HepG2 (cell line): ENCODE data around the gene GPN2. TPM values are rescaled to one million over a fixed set of nuclear protein-coding genes. Genes with fewer than 3 reads are reported as not detected.

Source experiments
- CHD4 ChIP-seq: fragments of 200-600 bp; sonication (generic); IDR thresholded peaks from 2 replicates; pipeline ENCODE4 v1.7.0; 2017; ENCODE audit warnings: mild to moderate bottlenecking, low read length, borderline replicate concordance
- FIP1L1 ChIP-seq: fragments of 200-400 bp; formaldehyde crosslinking; IDR thresholded peaks from 2 replicates; pipeline ENCODE4 v1.6.1; 2018; ENCODE audit warnings: low read depth, mild to moderate bottlenecking, low read length, moderate library complexity, borderline replicate concordance; ENCODE audit not compliant: insufficient read depth
- FOXP4 ChIP-seq: sonication (generic); formaldehyde crosslinking; IDR thresholded peaks from 2 replicates; pipeline ENCODE4 v1.4.0; 2020; ENCODE audit warnings: missing genetic modification reagents
- GTF2F1 ChIP-seq: fragments of 150-350 bp; IDR thresholded peaks from 2 replicates; pipeline ENCODE4 v1.6.1; 2014; ENCODE audit warnings: low read length
- MZF1 ChIP-seq: sonication (generic); formaldehyde crosslinking; IDR thresholded peaks from 2 replicates; pipeline ENCODE4 v1.8.1; 2023; ENCODE audit warnings: mild to moderate bottlenecking, missing genetic modification reagents, borderline replicate concordance
- PAWR ChIP-seq: sonication (generic); formaldehyde crosslinking; IDR thresholded peaks from 2 replicates; pipeline ENCODE4 v1.4.0; 2020; ENCODE audit warnings: missing genetic modification reagents, mild to moderate bottlenecking, borderline replicate concordance
- STAT6 ChIP-seq: sonication (generic); formaldehyde crosslinking; IDR thresholded peaks from 2 replicates; pipeline ENCODE4 v1.4.0; 2020; ENCODE audit warnings: missing genetic modification reagents, mild to moderate bottlenecking, borderline replicate concordance
- ZNF572 ChIP-seq: sonication (generic); formaldehyde crosslinking; IDR thresholded peaks from 2 replicates; pipeline ENCODE4 v1.5.1; 2020; ENCODE audit warnings: mild to moderate bottlenecking, missing genetic modification reagents
- ZNF720 ChIP-seq: sonication (generic); formaldehyde crosslinking; IDR thresholded peaks from 2 replicates; pipeline ENCODE4 v1.4.0; 2020; ENCODE audit warnings: missing genetic modification reagents
- ZNF781 ChIP-seq: sonication (generic); formaldehyde crosslinking; IDR thresholded peaks from 2 replicates; pipeline ENCODE4 v1.5.1; 2020; ENCODE audit warnings: borderline replicate concordance, mild to moderate bottlenecking, missing genetic modification reagents; ENCODE audit errors: not compliant biosample characterization
- ZZZ3 ChIP-seq: sonication (generic); formaldehyde crosslinking; IDR thresholded peaks from 2 replicates; pipeline ENCODE4 v1.4.0; 2020; ENCODE audit warnings: missing genetic modification reagents, mild to moderate bottlenecking, borderline replicate concordance
- polyA plus RNA-seq, 8 experiments: library from polyadenylated mRNA; depleted of rRNA in 3 of 8; stranded (reverse) in 7 of 8; unstranded in 1 of 8; fragments of >200 nt; fragmentation: Illumina TruSeq in 4 of 8; extraction: Trizol in 4 of 8; gene quantifications; 2 replicates each; pipeline versions ENCODE4 v1.2.1 to v1.2.3, GENCODE V29; 2011 to 2016; ENCODE audit warnings: low read depth in 4 of 8, missing spikeins in 1 of 8, mixed read lengths in 1 of 8; ENCODE audit not compliant: insufficient read depth in 1 of 8
- total RNA-seq, 5 experiments: library from RNA; depleted of rRNA; stranded (reverse); fragments of >200 nt; fragmentation: Illumina TruSeq; extraction: Trizol; gene quantifications; 2 replicates each; pipeline ENCODE4 v1.2.3, GENCODE V29; 2016; ENCODE audit warnings: low read depth in 1 of 5
- TF ChIP-seq, protein P1 (sequence below): sonication (generic); formaldehyde crosslinking; IDR thresholded peaks from 2 replicates; pipeline ENCODE4 v1.5.0; 2020; ENCODE audit warnings: mild to moderate bottlenecking, missing genetic modification reagents
- TF ChIP-seq, protein P2 (sequence below): sonication (generic); formaldehyde crosslinking; IDR thresholded peaks from 2 replicates; pipeline ENCODE4 v1.5.1; 2020; ENCODE audit warnings: missing genetic modification reagents, mild to moderate bottlenecking, borderline replicate concordance
- TF ChIP-seq, protein P3 (sequence below): sonication (generic); formaldehyde crosslinking; IDR thresholded peaks from 2 replicates; pipeline ENCODE4 v1.5.0; 2020; ENCODE audit warnings: missing genetic modification reagents, mild to moderate bottlenecking, borderline replicate concordance
- TF ChIP-seq, protein P4 (sequence below): sonication (generic); formaldehyde crosslinking; IDR thresholded peaks from 2 replicates; pipeline ENCODE4 v1.4.0; 2020; ENCODE audit warnings: mild to moderate bottlenecking, missing genetic modification reagents, borderline replicate concordance

Gene GPN2
- total and polyA plus RNA-seq, 2 of the 13 experiments (the other 11 are each of a cell fraction or from before 2014, with no cell fraction given) = 19.3 to 38.9 TPM

DNA sequence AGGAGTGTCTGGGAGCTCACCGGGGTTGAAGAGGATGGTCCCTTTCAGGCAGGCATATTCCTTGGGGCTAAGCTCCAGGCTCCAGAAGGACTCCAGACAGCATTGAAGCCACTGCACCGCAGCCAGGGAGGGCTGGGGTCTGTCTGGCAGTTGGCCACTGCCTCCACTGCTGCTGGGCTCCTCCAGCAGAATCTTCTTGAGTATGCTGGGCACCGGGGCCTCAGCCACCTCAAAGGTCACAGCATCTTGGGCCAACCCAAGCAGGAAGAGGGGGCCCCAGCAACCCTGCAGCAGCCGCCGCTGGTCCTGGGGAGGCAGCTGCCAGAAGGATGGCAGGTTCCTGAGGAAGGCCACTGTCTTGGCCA, 23.3 kb upstream of the GPN2 start (continued):
- TF ChIP-seq, protein P1, sequence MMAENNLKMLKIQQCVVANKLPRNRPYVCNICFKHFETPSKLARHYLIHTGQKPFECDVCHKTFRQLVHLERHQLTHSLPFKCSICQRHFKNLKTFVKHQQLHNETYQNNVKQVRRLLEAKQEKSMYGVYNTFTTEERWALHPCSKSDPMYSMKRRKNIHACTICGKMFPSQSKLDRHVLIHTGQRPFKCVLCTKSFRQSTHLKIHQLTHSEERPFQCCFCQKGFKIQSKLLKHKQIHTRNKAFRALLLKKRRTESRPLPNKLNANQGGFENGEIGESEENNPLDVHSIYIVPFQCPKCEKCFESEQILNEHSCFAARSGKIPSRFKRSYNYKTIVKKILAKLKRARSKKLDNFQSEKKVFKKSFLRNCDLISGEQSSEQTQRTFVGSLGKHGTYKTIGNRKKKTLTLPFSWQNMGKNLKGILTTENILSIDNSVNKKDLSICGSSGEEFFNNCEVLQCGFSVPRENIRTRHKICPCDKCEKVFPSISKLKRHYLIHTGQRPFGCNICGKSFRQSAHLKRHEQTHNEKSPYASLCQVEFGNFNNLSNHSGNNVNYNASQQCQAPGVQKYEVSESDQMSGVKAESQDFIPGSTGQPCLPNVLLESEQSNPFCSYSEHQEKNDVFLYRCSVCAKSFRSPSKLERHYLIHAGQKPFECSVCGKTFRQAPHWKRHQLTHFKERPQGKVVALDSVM (CRISPR knock-in tag) = no peak
- TF ChIP-seq ZNF781 (CRISPR knock-in tag) (no peak), FOXP4 (CRISPR knock-in tag) (no peak), MZF1 (CRISPR knock-in tag) (no peak), GTF2F1 (no peak), PAWR (CRISPR knock-in tag) (no peak), STAT6 (CRISPR knock-in tag) (no peak), ZNF572 (0 out of 2 replicates have a peak, but pooled peaks have one; percentile 86), ZZZ3 (CRISPR knock-in tag) (no peak), FIP1L1 (0 out of 2 replicates have a peak, but pooled peaks have one; percentile 1), ZNF720 (CRISPR knock-in tag) (no peak), CHD4 (no peak; the same call in 1 of the 2 replicates)
- TF ChIP-seq, protein P2, sequence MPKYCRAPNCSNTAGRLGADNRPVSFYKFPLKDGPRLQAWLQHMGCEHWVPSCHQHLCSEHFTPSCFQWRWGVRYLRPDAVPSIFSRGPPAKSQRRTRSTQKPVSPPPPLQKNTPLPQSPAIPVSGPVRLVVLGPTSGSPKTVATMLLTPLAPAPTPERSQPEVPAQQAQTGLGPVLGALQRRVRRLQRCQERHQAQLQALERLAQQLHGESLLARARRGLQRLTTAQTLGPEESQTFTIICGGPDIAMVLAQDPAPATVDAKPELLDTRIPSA (CRISPR knock-in tag) = no peak
- TF ChIP-seq, protein P3, sequence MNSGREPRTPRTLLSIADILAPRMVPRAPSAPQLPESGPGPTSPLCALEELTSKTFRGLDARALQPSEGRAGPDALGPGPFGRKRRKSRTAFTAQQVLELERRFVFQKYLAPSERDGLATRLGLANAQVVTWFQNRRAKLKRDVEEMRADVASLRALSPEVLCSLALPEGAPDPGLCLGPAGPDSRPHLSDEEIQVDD = no peak
- TF ChIP-seq, protein P4, sequence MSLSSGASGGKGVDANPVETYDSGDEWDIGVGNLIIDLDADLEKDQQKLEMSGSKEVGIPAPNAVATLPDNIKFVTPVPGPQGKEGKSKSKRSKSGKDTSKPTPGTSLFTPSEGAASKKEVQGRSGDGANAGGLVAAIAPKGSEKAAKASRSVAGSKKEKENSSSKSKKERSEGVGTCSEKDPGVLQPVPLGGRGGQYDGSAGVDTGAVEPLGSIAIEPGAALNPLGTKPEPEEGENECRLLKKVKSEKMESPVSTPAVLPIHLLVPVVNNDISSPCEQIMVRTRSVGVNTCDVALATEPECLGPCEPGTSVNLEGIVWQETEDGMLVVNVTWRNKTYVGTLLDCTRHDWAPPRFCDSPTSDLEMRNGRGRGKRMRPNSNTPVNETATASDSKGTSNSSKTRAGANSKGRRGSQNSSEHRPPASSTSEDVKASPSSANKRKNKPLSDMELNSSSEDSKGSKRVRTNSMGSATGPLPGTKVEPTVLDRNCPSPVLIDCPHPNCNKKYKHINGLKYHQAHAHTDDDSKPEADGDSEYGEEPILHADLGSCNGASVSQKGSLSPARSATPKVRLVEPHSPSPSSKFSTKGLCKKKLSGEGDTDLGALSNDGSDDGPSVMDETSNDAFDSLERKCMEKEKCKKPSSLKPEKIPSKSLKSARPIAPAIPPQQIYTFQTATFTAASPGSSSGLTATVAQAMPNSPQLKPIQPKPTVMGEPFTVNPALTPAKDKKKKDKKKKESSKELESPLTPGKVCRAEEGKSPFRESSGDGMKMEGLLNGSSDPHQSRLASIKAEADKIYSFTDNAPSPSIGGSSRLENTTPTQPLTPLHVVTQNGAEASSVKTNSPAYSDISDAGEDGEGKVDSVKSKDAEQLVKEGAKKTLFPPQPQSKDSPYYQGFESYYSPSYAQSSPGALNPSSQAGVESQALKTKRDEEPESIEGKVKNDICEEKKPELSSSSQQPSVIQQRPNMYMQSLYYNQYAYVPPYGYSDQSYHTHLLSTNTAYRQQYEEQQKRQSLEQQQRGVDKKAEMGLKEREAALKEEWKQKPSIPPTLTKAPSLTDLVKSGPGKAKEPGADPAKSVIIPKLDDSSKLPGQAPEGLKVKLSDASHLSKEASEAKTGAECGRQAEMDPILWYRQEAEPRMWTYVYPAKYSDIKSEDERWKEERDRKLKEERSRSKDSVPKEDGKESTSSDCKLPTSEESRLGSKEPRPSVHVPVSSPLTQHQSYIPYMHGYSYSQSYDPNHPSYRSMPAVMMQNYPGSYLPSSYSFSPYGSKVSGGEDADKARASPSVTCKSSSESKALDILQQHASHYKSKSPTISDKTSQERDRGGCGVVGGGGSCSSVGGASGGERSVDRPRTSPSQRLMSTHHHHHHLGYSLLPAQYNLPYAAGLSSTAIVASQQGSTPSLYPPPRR (CRISPR knock-in tag) = no peak
